Small intestine (tissue), 7 donors: ENCODE results near the gene PPHLN1. TPM values are rescaled to one million over a fixed set of nuclear protein-coding genes. Genes with fewer than 3 reads are reported as not detected.
"Not testable (repeated sequence)": the region's sequence is repeated elsewhere in the genome, so short reads cannot be mapped to it uniquely, and the experiment has no call there.

Experiments used
- DNase-seq, 2 donors: peaks; one replicate each; pipeline versions ENCODE4 v3.0.0 to v3.0.0-alpha.2; 2013
- FAIRE-seq: peaks from 2 replicates; lab custom pipeline; 2012; peaks lifted over from hg19 to GRCh38; lab: Jason Lieb, UNC
- H3K27ac ChIP-seq, 3 donors: one replicate each; pipeline ENCODE4 v1.5.1; 2013; ENCODE audit warnings: low read length in 2 of 3, mild to moderate bottlenecking in 2 of 3, control low read depth in 1 of 3, inconsistent platforms in 1 of 3, low read depth in 1 of 3, moderate library complexity in 1 of 3
- H3K27me3 ChIP-seq, 3 donors: one replicate each; pipeline ENCODE4 v1.6.1; 2013; ENCODE audit warnings: low read length in 3 of 3, inconsistent platforms in 1 of 3; ENCODE audit not compliant: control insufficient read depth in 3 of 3, insufficient read depth in 3 of 3
- H3K36me3 ChIP-seq, 3 donors: one replicate each; pipeline ENCODE4 v1.6.1; 2013; ENCODE audit warnings: low read length in 3 of 3, inconsistent platforms in 1 of 3, low read depth in 1 of 3, mild to moderate bottlenecking in 1 of 3, moderate library complexity in 1 of 3; ENCODE audit not compliant: control insufficient read depth in 3 of 3, insufficient read depth in 2 of 3
- H3K4me1 ChIP-seq, 3 donors: one replicate each; pipeline ENCODE4 v1.6.1; 2013; ENCODE audit warnings: low read length in 2 of 3, inconsistent platforms in 1 of 3, low read depth in 1 of 3, mild to moderate bottlenecking in 1 of 3, moderate library complexity in 1 of 3; ENCODE audit not compliant: control insufficient read depth in 3 of 3, insufficient read depth in 2 of 3
- H3K4me3 ChIP-seq, 3 donors: one replicate each; pipeline ENCODE4 v1.5.1; 2013; ENCODE audit warnings: low read length in 3 of 3, control low read depth in 1 of 3, inconsistent platforms in 1 of 3, low read depth in 1 of 3, mild to moderate bottlenecking in 1 of 3, moderate library complexity in 1 of 3
- H3K9me3 ChIP-seq, 2 donors: one replicate each; pipeline ENCODE4 v1.6.1; 2013; ENCODE audit warnings: low read depth in 1 of 2, low read length in 1 of 2; ENCODE audit not compliant: control insufficient read depth in 2 of 2, insufficient read depth in 1 of 2
- WGBS, 3 donors: extraction: QIAGEN DNeasy Blood & Tissue Kit; methylation state at CpG; one replicate each; pipeline ENCODE4 v1.1.7; 2013; 5-methylcytosine and 5-hydroxymethylcytosine counted together
- polyA plus RNA-seq, 4 donors: library from polyadenylated mRNA; stranded (reverse) in 3 of 4; unstranded in 1 of 4; fragments of 200-250 nt in 3 of 4; fragments of 120-200 nt in 1 of 4; gene quantifications; one replicate each; pipeline versions ENCODE4 v1.2.1 to v1.2.3, GENCODE V29; 2013
- donor health status: healthy with polysubstance abuse.
- donor health status: control.
- donor health status: control.
- donor health status: Bipolar disorder and iron deficiency.
- donor health status: healthy.

Gene PPHLN1
- polyA plus RNA-seq, 4 donors = 25.7 to 55.4 (median 28.8) TPM

DNA sequence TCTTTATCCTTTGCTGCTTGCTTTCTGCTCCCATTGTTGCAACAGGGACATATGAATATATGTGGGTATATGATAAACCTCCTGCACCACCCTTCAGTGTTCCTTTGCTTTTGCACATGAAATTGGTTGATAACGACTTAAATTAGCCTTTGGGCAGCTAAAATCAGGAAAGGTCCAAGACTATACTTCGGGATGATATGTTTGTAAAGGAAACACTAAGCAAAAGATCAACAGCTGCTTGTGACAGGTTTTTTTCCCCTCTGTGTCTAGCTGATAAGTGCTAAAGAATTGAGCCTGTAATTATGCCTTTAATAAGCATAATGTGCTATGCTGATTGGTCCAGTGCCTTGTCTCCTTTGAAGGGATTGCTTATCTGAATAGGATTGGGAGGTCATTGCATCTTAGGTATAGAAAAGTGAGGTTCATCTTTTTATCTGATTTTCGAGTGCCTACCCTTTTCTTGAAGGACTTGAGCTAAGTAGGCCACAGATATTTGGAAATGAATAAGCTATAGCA is 59.4 kb downstream of the PPHLN1 start:
- peaks cover 0 to 16% (median 10%) of the 10 kb centered on the region in 3 donors for H3K36me3 ChIP-seq
- no peaks in the 10 kb centered on the region for H3K27me3 ChIP-seq
- no peaks in the 10 kb centered on the region for H3K9me3 ChIP-seq
- peaks cover 0 to 7% (median 0%) of the 10 kb centered on the region in 3 donors for H3K4me1 ChIP-seq
- 81 to 85% (median 84%) methylated on average over 3 of the region's 3 CpGs for WGBS, 3 donors
- H3K27ac ChIP-seq = no peak overlapping the region
- H3K4me3 ChIP-seq = no peak overlapping the region
- DNase-seq = no peak
- no peak for FAIRE-seq

DNA sequence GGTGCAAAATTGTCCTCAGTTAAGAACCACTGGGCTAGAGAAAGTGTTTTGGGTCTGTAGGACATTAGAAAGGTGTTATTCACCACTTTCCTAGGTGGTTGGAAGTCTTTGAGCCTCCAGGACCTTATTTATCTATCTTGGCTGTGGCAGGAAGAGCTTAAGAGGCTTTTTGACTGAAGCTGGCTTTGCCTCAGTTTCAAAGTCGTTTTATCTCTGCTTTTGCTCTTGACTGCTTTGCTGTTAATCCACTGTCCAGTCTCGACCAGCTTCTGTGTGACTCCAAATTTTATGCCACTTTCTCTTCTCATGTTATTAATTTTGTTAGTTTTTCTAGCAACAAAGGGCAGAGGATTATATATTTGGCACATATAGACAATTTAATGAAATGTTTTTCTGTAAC is 60.3 kb downstream of the PPHLN1 start:
- no peak overlapping the region for H3K27ac ChIP-seq
- H3K4me1 ChIP-seq = peaks cover 0 to 7% (median 0%) of the 10 kb centered on the region in 3 donors
- H3K27me3 ChIP-seq = no peaks in the 10 kb centered on the region
- FAIRE-seq (no peak), DNase-seq (no peak)
- H3K9me3 ChIP-seq = no peaks in the 10 kb centered on the region
- H3K36me3 ChIP-seq = peaks cover 4 to 21% (median 12%) of the 10 kb centered on the region in 3 donors
- WGBS, 3 donors = 61 to 70% (median 68%) methylated on average over 2 of the region's 2 CpGs
- no peak overlapping the region for H3K4me3 ChIP-seq

DNA sequence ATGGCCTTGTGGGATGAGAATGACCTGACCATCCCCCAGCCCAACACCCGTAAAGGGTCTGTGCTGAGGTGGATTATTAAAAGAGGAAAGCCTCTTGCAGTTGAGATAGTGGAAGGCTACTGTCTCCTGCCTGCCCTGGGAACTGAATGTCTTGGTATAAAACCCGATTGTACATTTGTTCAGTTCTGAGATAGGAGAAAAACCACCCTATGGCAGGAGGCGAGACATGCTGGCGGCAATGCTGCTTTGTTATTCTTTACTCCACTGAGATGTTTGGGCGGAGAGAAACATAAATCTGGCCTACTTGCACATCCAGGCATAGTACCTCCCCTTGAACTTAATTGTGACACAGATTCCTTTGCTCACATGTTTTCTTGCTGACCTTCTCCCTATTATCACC is 62.1 kb downstream of the PPHLN1 start:
- H3K4me3 ChIP-seq, FAIRE-seq, DNase-seq, H3K27ac ChIP-seq, H3K9me3 ChIP-seq, H3K4me1 ChIP-seq, H3K27me3 ChIP-seq: not testable (repeated sequence)
- WGBS, 3 donors = 94 to 97% (median 94%) methylated on average over 5 of the region's 5 CpGs
- H3K36me3 ChIP-seq = peaks cover 4 to 25% (median 12%) of the 10 kb centered on the region in 3 donors

DNA sequence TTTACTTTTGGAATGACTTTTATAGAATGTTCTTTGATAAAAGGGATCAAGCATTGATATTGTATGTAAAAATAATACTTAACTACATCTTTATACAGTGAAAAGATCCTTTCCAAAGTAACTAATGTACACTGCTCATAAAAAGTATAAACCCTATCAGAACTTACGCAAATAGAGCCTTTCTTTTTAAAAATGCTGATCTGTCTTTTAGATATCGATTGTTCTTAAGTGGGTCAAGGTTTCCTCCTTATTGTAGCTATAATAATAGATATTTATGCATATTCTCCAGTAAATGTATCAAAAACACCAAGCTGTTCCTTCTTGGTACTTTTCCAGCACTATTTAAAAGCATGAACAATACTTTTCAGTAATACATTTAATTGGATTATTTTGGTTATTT is 68.5 kb downstream of the PPHLN1 start:
- 89 to 95% (median 94%) methylated on average over 2 of the region's 2 CpGs for WGBS, 3 donors
- H3K4me3 ChIP-seq = no peak overlapping the region
- no peaks in the 10 kb centered on the region for H3K9me3 ChIP-seq
- H3K27ac ChIP-seq = no peak overlapping the region
- H3K27me3 ChIP-seq = no peaks in the 10 kb centered on the region
- no peak for FAIRE-seq
- H3K36me3 ChIP-seq = peaks cover 4 to 12% (median 6%) of the 10 kb centered on the region in 3 donors
- no peak for DNase-seq
- no peaks in the 10 kb centered on the region for H3K4me1 ChIP-seq

DNA sequence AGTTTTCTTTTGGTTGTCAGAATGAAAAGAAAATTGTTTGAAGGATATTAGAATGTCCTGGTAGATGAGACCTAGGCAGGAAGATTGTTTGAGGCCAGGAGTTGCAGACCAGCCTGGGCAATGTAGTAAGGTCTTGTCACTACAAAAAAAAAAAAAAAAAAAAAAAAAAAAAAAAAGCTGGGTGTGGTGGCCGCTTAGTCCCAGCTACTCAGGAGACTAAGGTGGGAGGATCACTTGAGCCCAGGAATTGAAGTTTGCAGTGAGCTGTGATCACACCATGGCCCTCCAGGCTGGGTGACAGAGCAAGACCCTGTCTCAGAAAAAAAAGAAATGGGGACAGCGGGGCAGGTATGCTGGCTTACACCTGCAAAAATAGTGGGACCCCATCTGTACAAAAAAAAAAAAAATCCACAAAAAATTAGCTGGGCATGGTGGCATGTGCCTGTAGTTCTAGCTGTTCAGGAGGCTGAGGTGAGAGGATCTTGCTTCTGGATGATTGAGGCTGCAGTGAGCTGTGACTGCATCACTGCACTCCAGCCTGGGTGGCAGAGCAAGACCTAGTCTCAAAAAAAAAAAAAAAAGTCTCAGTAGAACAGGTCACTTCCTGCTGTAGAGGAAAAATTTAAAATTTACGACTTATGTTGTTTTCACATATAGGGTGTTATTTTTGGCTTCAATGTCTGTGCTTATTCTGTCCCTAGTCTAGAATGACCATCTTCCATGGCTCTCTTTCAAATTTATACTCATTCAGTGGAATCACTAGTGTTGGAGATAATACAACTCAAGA is 70.7 kb downstream of the PPHLN1 start:
- 89 to 95% (median 93%) methylated on average over 3 of the region's 3 CpGs for WGBS, 3 donors
- peaks cover 0 to 18% (median 2%) of the 10 kb centered on the region in 3 donors for H3K36me3 ChIP-seq
- H3K9me3 ChIP-seq = peaks cover 0 to under 1% of the 10 kb centered on the region in 2 donors
- no peak for FAIRE-seq
- H3K4me3 ChIP-seq = no peak overlapping the region
- H3K27me3 ChIP-seq = no peaks in the 10 kb centered on the region
- no peaks in the 10 kb centered on the region for H3K4me1 ChIP-seq
- no peak for DNase-seq
- no peak overlapping the region for H3K27ac ChIP-seq

DNA sequence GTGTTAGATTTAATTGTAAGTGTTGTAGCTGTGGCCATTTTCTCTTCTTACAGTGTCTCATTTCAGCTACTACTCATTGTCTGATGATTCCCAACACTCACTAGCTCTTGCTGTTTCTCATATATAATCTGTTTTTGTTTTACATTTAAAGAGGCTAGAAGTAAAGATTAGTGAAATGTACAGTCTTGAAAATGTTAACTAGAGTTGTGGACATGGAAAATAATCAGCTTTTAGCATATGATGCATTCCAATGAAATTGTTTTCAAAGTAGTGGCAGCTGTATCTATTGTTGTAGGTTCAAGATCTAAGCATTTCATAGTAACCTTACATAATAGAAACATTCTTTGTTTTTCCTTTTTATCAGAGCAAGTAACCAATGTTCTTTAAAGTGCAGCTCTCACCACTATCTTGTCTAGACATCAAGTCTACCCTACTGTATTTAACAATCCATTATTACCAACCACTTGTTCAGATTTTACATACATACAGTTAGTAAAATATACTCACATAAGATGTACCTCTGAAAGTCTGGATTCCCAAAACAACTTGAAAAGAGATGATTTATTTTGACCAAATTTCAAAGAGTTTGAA is 76.9 kb downstream of the PPHLN1 start:
- DNase-seq (no peak), FAIRE-seq (no peak)
- Histone ChIP-seq H3K27ac (no peak overlapping the region), H3K27me3 (no peaks in the 10 kb centered on the region), H3K36me3 (peaks cover 0 to 19% (median 2%) of the 10 kb centered on the region in 3 donors), H3K9me3 (peaks cover 0 to 3% of the 10 kb centered on the region in 2 donors), H3K4me1 (no peaks in the 10 kb centered on the region), H3K4me3 (no peak overlapping the region)

DNA sequence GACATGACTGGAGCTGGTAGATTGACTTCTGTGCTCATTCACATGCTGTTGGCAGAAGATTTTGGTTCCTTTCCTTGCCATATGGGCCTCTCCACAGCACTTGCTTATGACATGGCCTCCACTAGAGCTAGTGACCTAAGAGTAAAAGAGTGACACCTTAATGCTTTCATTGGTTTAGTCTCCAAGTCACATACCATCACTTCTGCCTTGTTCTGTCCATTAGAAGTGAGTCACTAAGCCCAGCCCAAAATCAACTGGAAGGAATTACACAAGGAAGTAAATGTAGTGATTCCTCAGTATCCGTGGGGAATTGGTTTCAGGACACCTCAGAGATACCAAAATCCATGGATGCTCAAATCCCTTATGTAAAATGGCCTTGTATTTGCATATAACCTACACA is 81.3 kb downstream of the PPHLN1 start:
- no peaks in the 10 kb centered on the region for H3K9me3 ChIP-seq
- 96 to 98% (median 97%) methylated on average over 1 of the region's 1 CpG for WGBS, 3 donors
- H3K4me3 ChIP-seq = no peak overlapping the region
- H3K27me3 ChIP-seq = no peaks in the 10 kb centered on the region
- H3K36me3 ChIP-seq = peaks cover 0 to 5% (median 0%) of the 10 kb centered on the region in 3 donors
- FAIRE-seq (no peak), DNase-seq (no peak)
- peaks cover 0 to 3% (median 0%) of the 10 kb centered on the region in 3 donors for H3K4me1 ChIP-seq
- no peak overlapping the region for H3K27ac ChIP-seq

DNA sequence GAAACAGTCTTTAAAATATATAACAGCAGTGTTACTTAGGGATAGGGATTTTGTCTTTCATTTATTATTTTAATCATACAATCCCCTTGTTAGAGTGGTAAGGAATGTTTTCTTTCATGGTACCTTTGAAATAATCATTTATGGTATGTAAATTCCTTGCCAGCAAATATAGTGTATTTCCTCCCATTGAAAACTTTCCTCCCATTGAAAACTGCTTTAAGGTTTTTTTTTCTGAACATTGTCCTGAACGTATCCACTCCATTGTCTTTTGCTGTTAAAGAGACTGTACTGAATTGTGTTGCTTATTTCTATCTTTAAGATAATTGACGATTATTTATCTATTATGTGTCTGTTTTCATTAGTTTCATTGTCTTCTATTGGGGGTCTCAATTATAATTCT is 83.5 kb downstream of the PPHLN1 start:
- no peaks in the 10 kb centered on the region for H3K27me3 ChIP-seq
- whole genome bisulfite sequencing, 3 donors = 67 to 91% (median 78%) methylated on average over 2 of the region's 2 CpGs
- no peak overlapping the region for H3K4me3 ChIP-seq
- no peaks in the 10 kb centered on the region for H3K9me3 ChIP-seq
- H3K36me3 ChIP-seq = peaks cover 0 to 9% (median 0%) of the 10 kb centered on the region in 3 donors
- peaks cover 0 to 3% (median 0%) of the 10 kb centered on the region in 3 donors for H3K4me1 ChIP-seq
- FAIRE-seq (no peak), DNase-seq (no peak)
- H3K27ac ChIP-seq = no peak overlapping the region
